CD4-positive, alpha-beta T cell treated with Interleukin-4 for 4 hours (primary cell): ENCODE measurements around the gene PRDX1.

Source experiments
- DNase-seq: peaks from one replicate; pipeline ENCODE4 v3.0.0-alpha.2; 2020

Gene PRDX1

DNA sequence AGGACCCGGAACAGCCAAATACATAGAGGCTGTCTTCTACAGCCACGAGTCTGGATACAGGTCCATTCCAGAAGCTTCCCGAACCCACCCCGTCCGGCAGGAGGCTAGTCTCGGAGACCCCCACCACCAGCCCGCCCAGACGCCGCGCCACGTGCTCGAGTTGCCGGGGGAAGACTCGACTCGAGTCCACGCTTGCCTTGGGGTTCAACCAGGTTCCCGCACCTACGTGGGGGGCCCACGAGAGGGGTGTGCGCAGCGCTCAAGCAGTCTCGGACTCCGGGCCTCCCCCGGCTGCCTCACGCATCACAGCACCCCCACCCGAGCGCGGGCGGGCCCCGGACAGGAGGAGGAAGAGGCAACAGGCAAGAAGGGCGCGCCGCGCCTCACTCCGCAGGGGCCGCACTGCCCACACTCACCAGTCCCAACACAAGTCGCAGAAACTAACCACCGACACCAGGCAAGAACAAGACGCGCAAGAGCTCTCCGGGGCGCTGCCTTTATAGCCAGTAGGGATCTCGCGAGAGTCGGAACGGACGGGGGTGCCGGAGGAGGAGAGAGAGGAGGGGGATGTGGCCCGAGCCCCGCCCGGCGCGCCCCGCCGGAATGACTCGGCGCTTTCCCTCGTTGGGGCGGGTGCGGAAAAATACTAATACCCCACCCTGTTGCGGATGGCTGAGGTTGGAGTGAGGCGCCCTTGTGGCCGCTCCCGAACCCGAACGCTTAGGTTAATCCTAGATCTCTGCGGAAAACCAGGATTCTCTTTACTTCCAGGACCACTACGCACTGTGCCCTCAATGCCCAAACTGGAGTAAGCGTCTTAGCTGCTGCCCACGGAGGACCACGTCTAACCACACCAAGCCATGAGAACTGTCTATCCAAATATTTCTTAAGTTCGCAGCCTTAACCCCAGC is at the start of gene PRDX1:
Gene PRDX1, minus strand, starts transcription at position 472 of the 911 bp plus-strand sequence. CDS start 2,841 bp downstream, outside the sequence.
- peak; percentile 98 for DNase-seq

DNA sequence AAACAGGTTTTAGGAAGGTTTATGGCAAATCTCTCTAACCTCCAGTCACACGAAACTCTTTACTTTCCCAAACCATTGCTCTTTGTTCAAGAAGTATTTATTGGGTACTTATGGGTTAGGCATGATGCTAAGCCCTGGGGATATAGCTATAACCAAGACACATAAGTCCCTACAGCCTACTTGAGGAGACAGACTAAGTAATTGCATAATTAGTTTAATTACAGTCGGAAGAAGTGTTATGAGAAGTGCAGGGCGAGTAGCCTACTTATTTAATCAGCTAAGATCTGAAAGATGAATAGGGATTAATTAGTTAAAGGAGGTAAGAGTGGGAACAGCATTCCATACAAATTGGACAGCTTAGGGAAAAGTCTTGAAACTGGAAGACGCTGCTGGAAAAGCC is 48.9 kb upstream of the PRDX1 start:
- DNase-seq: no peak

DNA sequence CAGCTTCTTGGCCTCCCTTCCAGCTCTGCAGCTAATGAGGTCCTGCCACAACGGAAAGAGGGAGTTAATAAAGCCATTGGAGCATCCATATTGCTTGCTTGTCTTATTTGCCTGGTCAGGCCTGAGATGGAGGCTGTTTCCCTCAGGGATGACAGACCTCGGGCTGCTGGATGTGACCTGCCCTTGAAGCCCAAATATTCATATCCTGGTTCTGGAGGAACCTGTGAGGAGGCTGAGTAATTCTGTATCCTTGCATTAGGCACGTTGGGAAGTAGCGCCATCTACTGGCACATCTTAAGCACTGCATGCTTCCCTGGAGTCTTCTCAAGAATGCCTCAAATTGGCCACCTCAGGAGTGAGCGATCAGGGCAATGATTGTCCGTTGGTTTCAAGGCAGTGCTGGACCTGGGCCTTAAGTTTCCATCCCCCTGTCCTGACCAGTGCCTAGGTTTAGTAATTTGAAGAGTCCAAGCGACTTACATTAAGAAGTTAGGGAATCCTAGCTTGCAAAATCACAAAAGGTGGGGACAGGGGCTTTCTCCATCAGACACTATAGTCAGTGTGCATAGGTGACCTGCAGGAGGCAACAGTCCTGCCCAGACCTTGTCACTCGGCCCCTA is 48.4 kb upstream of the PRDX1 start:
- peak; percentile 77 for DNase-seq

DNA sequence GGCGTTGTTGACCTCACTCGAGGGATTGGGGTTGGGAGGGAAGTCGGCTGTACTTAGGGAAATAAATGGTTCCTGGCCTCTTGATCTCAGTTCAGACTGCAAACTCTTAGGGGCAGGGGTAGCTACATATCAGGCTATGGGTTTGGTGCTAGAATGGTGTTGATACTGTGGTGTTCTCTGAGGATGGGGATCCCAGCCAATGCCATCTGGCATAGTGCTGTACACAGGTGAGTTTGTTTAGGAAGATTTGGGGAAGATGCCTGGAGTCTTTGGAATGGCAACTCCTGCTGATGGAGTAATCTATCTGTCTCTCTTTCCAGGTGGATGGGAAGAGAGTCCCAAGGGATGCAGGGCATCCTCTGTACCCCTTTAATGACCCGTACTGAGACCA is 47.9 kb upstream of the PRDX1 start:
- no peak for DNase-seq

GRCh38 chr1:45568421-45568820 is 46.7 kb upstream of the PRDX1 start:
- no peak for DNase-seq

GRCh38 chr1:45567911-45568310 is 46.2 kb upstream of the PRDX1 start:
- DNase-seq: no peak

GRCh38 chr1:45566722-45567121 is 45.0 kb upstream of the PRDX1 start:
- DNase-seq: no peak

DNA sequence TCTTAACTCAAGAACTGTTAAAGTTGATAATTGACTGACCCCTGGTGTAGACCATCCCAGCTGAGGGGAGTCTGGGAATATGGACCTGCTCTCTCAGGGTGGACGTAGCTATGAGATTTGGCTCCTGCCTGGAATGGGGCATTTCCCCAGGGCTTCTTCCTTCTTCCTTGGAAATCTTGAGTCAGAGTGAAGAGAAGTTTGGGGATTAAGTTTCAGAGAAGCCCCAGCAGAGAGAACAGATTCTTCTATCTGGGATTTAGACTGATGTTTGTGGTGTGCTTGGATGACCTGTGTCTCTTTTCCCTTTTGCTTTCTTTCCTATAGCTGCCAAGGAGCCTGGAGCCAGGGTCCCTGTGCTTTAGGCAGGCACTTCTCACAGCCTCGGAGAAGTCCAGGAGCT is 42.2 kb upstream of the PRDX1 start:
- DNase-seq: no peak

- no peak for DNase-seq
Observed at GRCh38 chr1:45557422-45557944, 35.8 kb upstream of the PRDX1 start.

DNA sequence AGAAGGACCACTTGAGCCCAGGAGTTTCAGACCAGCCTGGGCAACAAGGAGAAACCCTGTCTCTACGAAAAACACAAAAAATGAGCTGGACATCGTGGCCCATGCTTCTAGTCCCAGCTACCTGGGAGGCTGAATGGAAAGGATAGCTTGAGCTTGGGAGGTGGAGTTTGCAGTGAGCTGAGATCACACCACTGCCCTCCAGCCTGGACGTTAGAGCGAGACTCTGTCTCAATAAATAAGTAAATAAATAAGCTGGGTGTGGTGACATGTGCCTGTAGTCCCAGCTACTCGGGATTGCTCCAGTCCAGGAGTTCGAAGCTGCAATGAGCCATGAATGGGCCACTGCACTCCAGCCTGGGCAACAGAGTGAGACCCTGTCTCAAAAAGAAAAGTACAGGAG is 32.5 kb upstream of the PRDX1 start:
- no peak for DNase-seq

DNA sequence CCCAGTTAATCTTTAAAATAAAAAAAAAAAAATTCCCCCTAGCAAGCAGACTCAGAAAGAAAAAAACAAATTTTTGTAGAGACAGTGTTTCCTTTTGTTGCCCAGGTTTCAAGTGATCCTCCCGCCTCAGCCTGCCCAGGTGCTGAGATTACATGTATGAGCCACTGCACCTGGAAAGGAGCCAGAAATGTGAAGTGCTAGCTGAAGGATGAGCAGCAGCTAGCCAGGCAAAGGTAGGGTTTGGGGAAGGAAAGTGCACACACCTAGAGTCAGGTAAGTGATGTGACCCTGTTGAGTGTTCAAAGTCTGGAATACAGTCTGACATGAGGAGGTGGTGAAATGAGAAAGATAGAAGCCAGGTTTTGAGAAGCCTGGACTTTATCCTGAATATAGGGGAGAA is 30.6 kb upstream of the PRDX1 start:
- peak; percentile 8 for DNase-seq

- no peak for DNase-seq
Observed at GRCh38 chr1:45551684-45552083, 30.0 kb upstream of the PRDX1 start.

- peak; percentile 80 for DNase-seq
Observed at GRCh38 chr1:45550401-45551351, 29.0 kb upstream of the PRDX1 start, which contains the start of gene AKR1A1. TSS of gene AKR1A1 (plus strand) at chr1:45550826. CDS start at chr1:45561795, 10,969 bp downstream.

DNA sequence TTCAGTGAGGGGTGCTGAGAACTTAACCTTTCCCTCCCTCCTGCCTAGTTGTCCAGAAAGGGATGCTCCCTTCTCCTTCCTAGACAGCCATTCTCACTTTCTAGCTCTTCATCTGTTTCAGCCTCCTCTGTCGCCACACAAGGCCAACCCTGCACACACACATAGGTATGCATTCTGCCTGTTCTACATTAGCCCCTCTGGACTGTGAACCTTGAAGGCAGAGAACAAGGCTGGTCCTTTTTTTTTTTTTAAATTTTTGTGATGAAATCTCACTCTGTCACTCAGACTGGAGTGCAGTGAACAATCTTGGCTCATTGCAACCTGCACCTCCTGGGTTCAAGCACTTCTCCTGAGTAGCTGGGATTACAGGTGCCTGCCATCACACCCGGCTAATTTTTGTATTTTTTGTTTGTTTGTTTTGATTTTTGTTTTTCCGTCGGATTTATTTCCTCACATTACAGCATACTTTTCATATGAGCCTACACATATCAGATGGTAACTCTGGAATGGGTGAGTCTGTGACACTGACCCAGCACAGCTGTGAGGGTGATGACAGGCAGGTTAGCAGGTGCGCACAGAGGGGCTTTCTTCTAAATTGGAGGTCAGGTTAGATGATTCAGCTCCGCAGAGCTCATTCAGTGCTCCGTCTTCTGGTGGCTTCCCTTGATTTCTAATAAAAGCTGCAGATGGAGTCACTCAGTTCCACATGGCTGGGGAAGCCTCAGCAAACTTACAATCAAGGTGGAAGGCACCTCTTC is 24.0 kb upstream of the PRDX1 start:
- no peak for DNase-seq

DNA sequence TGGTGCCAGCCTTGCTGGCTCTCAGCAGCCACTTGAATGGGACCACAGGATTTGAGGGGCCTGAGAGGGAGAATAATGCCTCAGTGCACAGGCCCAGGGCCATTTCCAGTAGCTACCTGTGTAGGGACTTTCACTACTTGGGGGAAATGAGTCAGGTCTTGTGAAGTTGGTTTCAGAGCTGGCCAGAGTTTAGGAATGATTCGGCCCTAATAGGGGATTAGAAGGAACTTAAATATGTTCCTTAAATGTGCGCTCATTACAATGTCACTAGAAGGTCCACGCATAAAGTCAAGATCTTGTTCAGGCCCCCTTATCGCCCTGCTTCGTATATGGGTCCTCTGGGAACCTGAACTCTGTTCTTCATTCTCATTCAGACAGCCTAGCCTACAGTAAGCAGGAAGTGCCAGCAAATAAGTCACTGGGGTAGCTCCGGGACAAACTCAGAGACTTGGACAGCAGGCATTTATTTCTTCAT is 23.4 kb upstream of the PRDX1 start:
- DNase-seq: no peak

- no peak for DNase-seq
Observed at GRCh38 chr1:45544530-45544929, 22.8 kb upstream of the PRDX1 start.

- DNase-seq: peak; percentile 67
Observed at GRCh38 chr1:45543581-45544417, 22.1 kb upstream of the PRDX1 start.

DNA sequence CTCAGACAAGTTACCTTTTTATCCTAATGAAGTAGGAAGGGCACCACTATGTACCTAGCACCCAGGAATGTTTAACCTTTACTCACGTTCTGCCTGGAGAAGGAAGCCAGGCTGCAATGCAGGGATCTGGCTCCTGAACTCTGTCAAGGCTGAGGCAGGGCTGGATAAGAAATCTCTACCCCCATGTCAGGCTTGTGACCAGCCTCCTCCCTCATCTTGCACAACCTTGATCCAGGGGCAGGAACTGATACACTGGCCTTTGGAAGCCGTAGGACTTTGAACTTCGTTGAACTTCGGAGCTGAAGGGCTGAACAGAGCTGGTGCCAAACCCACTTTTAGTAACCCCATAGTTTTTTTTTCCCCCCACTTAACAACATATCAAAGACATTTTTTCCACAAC is 20.9 kb upstream of the PRDX1 start:
- DNase-seq: no peak

DNA sequence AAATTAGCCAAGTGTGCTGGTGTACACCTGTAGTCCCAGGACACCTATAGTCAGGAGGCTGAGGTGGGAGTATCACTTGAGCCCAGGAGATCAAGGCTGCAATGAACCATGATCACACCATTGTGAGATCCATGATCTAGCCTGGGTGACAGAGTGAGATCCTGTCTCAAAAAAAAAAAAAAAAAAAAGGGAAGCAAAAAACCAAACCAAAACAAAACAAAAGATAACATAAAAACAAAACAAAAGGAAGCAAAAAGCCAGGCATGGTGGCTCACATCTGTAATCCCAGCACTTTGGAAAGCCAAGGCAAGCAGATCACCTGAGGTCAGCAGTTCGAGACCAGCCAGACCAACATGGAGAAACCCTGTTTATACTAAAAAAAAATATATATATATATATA is 19.5 kb upstream of the PRDX1 start:
- no peak for DNase-seq

DNA sequence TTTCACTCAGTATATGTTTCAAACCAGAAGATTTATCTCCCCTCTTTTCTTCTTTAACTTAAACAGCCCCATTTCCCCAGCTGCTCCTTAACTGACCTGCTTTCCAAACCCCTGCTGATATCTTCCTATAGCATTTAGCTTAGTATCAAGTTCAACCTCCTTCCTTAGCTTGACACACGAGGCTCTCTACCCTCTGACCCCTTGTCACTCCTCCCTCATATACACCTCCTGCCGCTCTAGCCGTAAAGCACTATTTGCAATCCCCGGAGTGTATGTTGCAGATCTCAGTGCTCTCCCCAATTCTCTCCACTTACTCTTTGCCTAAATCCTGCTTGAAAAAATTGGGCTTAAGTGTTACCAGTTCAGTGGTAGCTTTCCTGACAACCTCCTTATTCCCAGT is 15.2 kb upstream of the PRDX1 start:
- no peak for DNase-seq
